Measurements from ENCODE around the gene PPP1R3F. TPM values are rescaled to one million over a fixed set of nuclear protein-coding genes. Genes with fewer than 3 reads are reported as not detected.
A peak's percentile ranks its signal among the peaks of the same experiment; 100 is the strongest.

Gene PPP1R3F
- total RNA-seq, 5 donors from 2014 or later (not counting 1 experiment from before 2014, with no cell fraction given), result 11.7 to 20.8 (median 17.5) TPM

GRCh38 chrX:49269010-49269766 lies 405 bp upstream of the PPP1R3F start:
- under 1% methylated on average over 39 of the region's 45 CpGs for WGBS (ENCODE audit: insufficient coverage)
- H3K9me3 Mint-ChIP-seq, result no peaks in the 10 kb centered on the region
- H3K4me1 ChIP-seq (ENCODE audit: control insufficient read depth in 1 of 2, extremely low read depth in 1 of 2, insufficient read depth in 2 of 2, low read length in 2 of 2), result peaks cover 13 to 53% of the 10 kb centered on the region in 2 experiments
- peaks cover 0 to 4% of the 10 kb centered on the region in 2 donors for H3K36me3 ChIP-seq (ENCODE audit: control insufficient read depth in 2 of 2, extremely low read depth in 1 of 2, insufficient read depth in 1 of 2, low read length in 1 of 2)
- ChIA-PET POLR2A (interaction anchor here (0.6 to 1.9 kb wide), 9 partner anchors 40 to 691 kb away, joined by 3 to 8 read pairs (median 4); partner anchors contain the start of genes CLCN5 (in 1 of the 2), GRIPAP1 (in 1 of the 2) and HDAC6 (in 1 of the 2)), CTCF (interaction anchor here in 1 of 2 donors (1.2 to 1.8 kb wide), 2 partner anchors 78 to 113 kb away, joined by 8 to 9 read pairs; no protein-coding TSS in a partner anchor)
- peaks cover 5% of the 10 kb centered on the region for H3K36me3 Mint-ChIP-seq
- ATAC-seq (replicated peaks in 1 of 4) (peak; percentile 79 to 83 (median 80)), DNase-seq (peak; percentile 81 to 97 (median 94))
- H3K27ac Mint-ChIP-seq, result peak overlapping the region; percentile 99 to 100
- no peaks in the 10 kb centered on the region for H3K27me3 ChIP-seq (replicated peaks in 1 of 2; ENCODE audit: control insufficient read depth in 2 of 2, extremely low read depth in 1 of 2, insufficient read depth in 2 of 2, low read length in 1 of 2)
- peak overlapping the region; percentile 97 for H3K27ac ChIP-seq (ENCODE audit: low read length)
- peak overlapping the region; percentile 83 to 94 (median 92) for H3K4me3 Mint-ChIP-seq
- peaks cover 0 to under 1% of the 10 kb centered on the region in 2 donors for H3K27me3 Mint-ChIP-seq
- peaks cover 41 to 55% (median 44%) of the 10 kb centered on the region in 3 donors for H3K4me1 Mint-ChIP-seq
- no peaks in the 10 kb centered on the region for H3K9me3 ChIP-seq
- H3K4me3 ChIP-seq (ENCODE audit: control insufficient read depth in 1 of 2, extremely low read depth in 1 of 2, low read length in 1 of 2), result peak overlapping the region; percentile 20 to 82

- peak overlapping the region; percentile 45 to 53 for H3K4me3 ChIP-seq (ENCODE audit: control insufficient read depth in 1 of 2, extremely low read depth in 1 of 2, low read length in 1 of 2)
- peaks cover 9% of the 10 kb centered on the region for H3K36me3 Mint-ChIP-seq
- DNase-seq, result peak in 1 of 35 experiments; percentile 11
- peaks cover 0 to 4% of the 10 kb centered on the region in 2 donors for H3K36me3 ChIP-seq (ENCODE audit: control insufficient read depth in 2 of 2, extremely low read depth in 1 of 2, insufficient read depth in 1 of 2, low read length in 1 of 2)
- peaks cover 53 to 61% (median 55%) of the 10 kb centered on the region in 3 donors for H3K4me1 Mint-ChIP-seq
- 45% methylated on average over 50 of the region's 66 CpGs for WGBS (ENCODE audit: insufficient coverage)
- H3K27ac Mint-ChIP-seq, result peak overlapping the region; percentile 88 to 96
- H3K9me3 Mint-ChIP-seq, result no peaks in the 10 kb centered on the region
- ChIA-PET CTCF (no interaction called here), POLR2A (no interaction called here)
- H3K27ac ChIP-seq (ENCODE audit: low read length), result peak overlapping the region; percentile 67
- no peaks in the 10 kb centered on the region for H3K27me3 Mint-ChIP-seq
- H3K4me3 Mint-ChIP-seq, result peak overlapping the region; percentile 70 to 83 (median 80)
- H3K27me3 ChIP-seq (replicated peaks in 1 of 2; ENCODE audit: control insufficient read depth in 2 of 2, extremely low read depth in 1 of 2, insufficient read depth in 2 of 2, low read length in 1 of 2), result no peaks in the 10 kb centered on the region
- no peaks in the 10 kb centered on the region for H3K9me3 ChIP-seq
- H3K4me1 ChIP-seq (ENCODE audit: control insufficient read depth in 1 of 2, extremely low read depth in 1 of 2, insufficient read depth in 2 of 2, low read length in 2 of 2), result peaks cover 21 to 60% of the 10 kb centered on the region in 2 experiments
- ATAC-seq (replicated peaks in 1 of 4), result no peak
Measured at GRCh38 chrX:49270249-49270921, 792 bp downstream of the PPP1R3F start.

GRCh38 chrX:49271341-49271740 lies 1.7 kb downstream of the PPP1R3F start:
- Histone ChIP-seq H3K27ac (ENCODE audit: low read length) (peak overlapping the region; percentile 25), H3K27me3 (replicated peaks in 1 of 2; ENCODE audit: control insufficient read depth in 2 of 2, extremely low read depth in 1 of 2, insufficient read depth in 2 of 2, low read length in 1 of 2) (no peaks in the 10 kb centered on the region), H3K4me1 (ENCODE audit: control insufficient read depth in 1 of 2, extremely low read depth in 1 of 2, insufficient read depth in 2 of 2, low read length in 2 of 2) (peaks cover 23 to 69% of the 10 kb centered on the region in 2 experiments), H3K4me3 (ENCODE audit: control insufficient read depth in 1 of 2, extremely low read depth in 1 of 2, low read length in 1 of 2) (peak overlapping the region; percentile 45 to 53), H3K36me3 (ENCODE audit: control insufficient read depth in 2 of 2, extremely low read depth in 1 of 2, insufficient read depth in 1 of 2, low read length in 1 of 2) (peaks cover 0 to 4% of the 10 kb centered on the region in 2 donors), H3K9me3 (no peaks in the 10 kb centered on the region)
- peaks cover 59 to 71% (median 64%) of the 10 kb centered on the region in 3 donors for H3K4me1 Mint-ChIP-seq
- no CpG with 5 or more reads among the region's 2 CpGs for WGBS (ENCODE audit: insufficient coverage)
- CTCF ChIA-PET, result no interaction called here
- no peaks in the 10 kb centered on the region for H3K9me3 Mint-ChIP-seq
- POLR2A ChIA-PET, result no interaction called here
- DNase-seq, result no peak
- H3K36me3 Mint-ChIP-seq, result peaks cover 12% of the 10 kb centered on the region
- ATAC-seq (replicated peaks in 1 of 4), result no peak
- no peaks in the 10 kb centered on the region for H3K27me3 Mint-ChIP-seq
- H3K4me3 Mint-ChIP-seq, result peak overlapping the region; percentile 70 to 80 (median 78)
- H3K27ac Mint-ChIP-seq, result peak overlapping the region; percentile 88 to 96

GRCh38 chrX:49272421-49272820 lies 2.8 kb downstream of the PPP1R3F start:
- Mint-ChIP-seq H3K9me3 (no peaks in the 10 kb centered on the region), H3K36me3 (peaks cover 12% of the 10 kb centered on the region), H3K4me3 (peak overlapping the region; percentile 70 to 80 (median 78)), H3K4me1 (peaks cover 70 to 80% (median 75%) of the 10 kb centered on the region in 3 donors), H3K27me3 (no peaks in the 10 kb centered on the region), H3K27ac (peak overlapping the region; percentile 88 to 96)
- Histone ChIP-seq H3K27ac (ENCODE audit: low read length) (peak overlapping the region; percentile 25), H3K9me3 (no peaks in the 10 kb centered on the region), H3K4me1 (ENCODE audit: control insufficient read depth in 1 of 2, extremely low read depth in 1 of 2, insufficient read depth in 2 of 2, low read length in 2 of 2) (peaks cover 30 to 79% of the 10 kb centered on the region in 2 experiments), H3K36me3 (ENCODE audit: control insufficient read depth in 2 of 2, extremely low read depth in 1 of 2, insufficient read depth in 1 of 2, low read length in 1 of 2) (peaks cover 0 to 4% of the 10 kb centered on the region in 2 donors), H3K4me3 (ENCODE audit: control insufficient read depth in 1 of 2, extremely low read depth in 1 of 2, low read length in 1 of 2) (peak overlapping the region in 1 of 2 donors; percentile 53), H3K27me3 (replicated peaks in 1 of 2; ENCODE audit: control insufficient read depth in 2 of 2, extremely low read depth in 1 of 2, insufficient read depth in 2 of 2, low read length in 1 of 2) (no peaks in the 10 kb centered on the region)
- no CpG with 5 or more reads among the region's 6 CpGs for WGBS (ENCODE audit: insufficient coverage)
- POLR2A ChIA-PET, result interaction anchor here (0.6 kb wide), 3 partner anchors 33 to 969 kb away, joined by 3 to 9 read pairs (median 3); no protein-coding TSS in a partner anchor
- CTCF ChIA-PET, result interaction anchor here (0.7 kb wide), 2 partner anchors 13 to 804 kb away, joined by 3 to 5 read pairs; no protein-coding TSS in a partner anchor
- ATAC-seq (replicated peaks in 1 of 4) (no peak), DNase-seq (peak in 8 of 35 experiments; percentile 8 to 32 (median 20))

- peak in 25 of 35 experiments; percentile 3 to 68 (median 21) for DNase-seq
- CTCF ChIA-PET, result no interaction called here
- H3K4me3 ChIP-seq (ENCODE audit: control insufficient read depth in 1 of 2, extremely low read depth in 1 of 2, low read length in 1 of 2), result peak overlapping the region; percentile 17 to 53
Measured at GRCh38 chrX:49273181-49273727, 3.7 kb downstream of the PPP1R3F start.

More at GRCh38 chrX:49273181-49273727, 3.7 kb downstream of the PPP1R3F start:
- POLR2A ChIA-PET, result interaction anchor here in 1 of 2 donors (0.6 kb wide), 1 partner anchor 37 kb away, joined by 3 read pairs; no protein-coding TSS in a partner anchor
- H3K4me1 Mint-ChIP-seq, result peaks cover 74 to 82% (median 82%) of the 10 kb centered on the region in 3 donors
- Histone ChIP-seq H3K27ac (ENCODE audit: low read length) (peak overlapping the region; percentile 49), H3K4me1 (ENCODE audit: control insufficient read depth in 1 of 2, extremely low read depth in 1 of 2, insufficient read depth in 2 of 2, low read length in 2 of 2) (peaks cover 33 to 84% of the 10 kb centered on the region in 2 experiments), H3K9me3 (no peaks in the 10 kb centered on the region), H3K36me3 (ENCODE audit: control insufficient read depth in 2 of 2, extremely low read depth in 1 of 2, insufficient read depth in 1 of 2, low read length in 1 of 2) (peaks cover 0 to 4% of the 10 kb centered on the region in 2 donors), H3K27me3 (replicated peaks in 1 of 2; ENCODE audit: control insufficient read depth in 2 of 2, extremely low read depth in 1 of 2, insufficient read depth in 2 of 2, low read length in 1 of 2) (no peaks in the 10 kb centered on the region)
- H3K9me3 Mint-ChIP-seq, result no peaks in the 10 kb centered on the region
- H3K27me3 Mint-ChIP-seq, result no peaks in the 10 kb centered on the region
- H3K27ac Mint-ChIP-seq, result peak overlapping the region; percentile 88 to 96
- peak in 3 of 4 experiments; percentile 9 to 11 (median 9) for ATAC-seq (replicated peaks in 1 of 4)
- peaks cover 12% of the 10 kb centered on the region for H3K36me3 Mint-ChIP-seq
- peak overlapping the region; percentile 70 to 80 (median 78) for H3K4me3 Mint-ChIP-seq
- no CpG with 5 or more reads among the region's 8 CpGs for WGBS (ENCODE audit: insufficient coverage)

All from T-cell (primary cell).